Keratinocyte (primary cell): ENCODE results near the gene CLDN9.

Experiments
- CTCF ChIP-seq, 3 experiments: IDR thresholded peaks in 1 of 3; conservative IDR thresholded peaks in 1 of 3; optimal IDR thresholded peaks in 1 of 3; 2 replicates in 2 of 3; 3 replicates in 1 of 3; pipeline versions ENCODE3 to v1.5.1; 2011; ENCODE audit warnings: low read length in 3 of 3, mild to moderate bottlenecking in 3 of 3, moderate library complexity in 2 of 3, control low read depth in 1 of 3, inconsistent platforms in 1 of 3; ENCODE audit not compliant: insufficient read depth in 2 of 3; ENCODE audit errors: extremely low read depth in 1 of 3
- EZH2 ChIP-seq: IDR thresholded peaks from one replicate; pipeline ENCODE4 v1.6.1; 2012; ENCODE audit warnings: inconsistent platforms, mild to moderate bottlenecking, low read length, moderate library complexity

GRCh38 chr16:2977440-2977839, 35.3 kb upstream of the CLDN9 start:
- TF ChIP-seq CTCF (optimal IDR thresholded peaks at IDR 0.05 in 1 of 3, IDR thresholded peaks at IDR 0.05 in 1 of 3, conservative IDR thresholded peaks at IDR 0.05 in 1 of 3; ENCODE audit: extremely low read depth in 1 of 3, insufficient read depth in 2 of 3, low read length in 3 of 3) (no peak), EZH2 (no peak)
